Gastrocnemius medialis (tissue), 4 donors: ENCODE measurements around the gene HORMAD1. TPM values are rescaled to one million over a fixed set of nuclear protein-coding genes. Genes with fewer than 3 reads are reported as not detected.
"Not testable (repeated sequence)": the region's sequence is repeated elsewhere in the genome, so short reads cannot be mapped to it uniquely, and the experiment has no call there.

Experiments
- ATAC-seq, 2 donors: fragments of 150-250 bp; one replicate each; pipeline ENCODE4 v1.9.1; 2016
- DNase-seq, 2 donors: peaks; one replicate each; pipeline ENCODE4 v3.0.0-alpha.2; 2019
- H3K27ac ChIP-seq, 4 donors: fragments of 200-600 bp; sonication (generic); 1 replicate in 1 of 4; 2 replicates in 3 of 4; pipeline ENCODE4 v1.5.1; 2016 to 2018; ENCODE audit warnings: mild to moderate bottlenecking in 2 of 4, moderate library complexity in 1 of 4
- H3K27me3 ChIP-seq, 3 donors: fragments of 200-600 bp; sonication (generic) in 2 of 3; 1 replicate in 1 of 3; 2 replicates in 2 of 3; pipeline versions ENCODE4 v1.5.1 to v1.6.0; 2016 to 2019; ENCODE audit warnings: mild to moderate bottlenecking in 1 of 3, moderate library complexity in 1 of 3
- H3K36me3 ChIP-seq, 2 donors: fragments of 200-600 bp; sonication (generic) in 1 of 2; one replicate each; pipeline ENCODE4 v1.5.1; 2017 to 2018
- H3K4me1 ChIP-seq, 2 donors: fragments of 200-600 bp; sonication (generic) in 1 of 2; one replicate each; pipeline ENCODE4 v1.5.1; 2016 to 2017; ENCODE audit warnings: mild to moderate bottlenecking in 2 of 2
- H3K4me3 ChIP-seq, 4 donors: fragments of 200-600 bp; sonication (generic) in 3 of 4; 1 replicate in 1 of 4; 2 replicates in 3 of 4; pipeline ENCODE4 v1.5.1; 2016 to 2019; ENCODE audit warnings: mild to moderate bottlenecking in 2 of 4
- H3K9me3 ChIP-seq, 3 donors: fragments of 200-600 bp; sonication (generic) in 2 of 3; 1 replicate in 1 of 3; 2 replicates in 2 of 3; pipeline ENCODE4 v1.5.1; 2016 to 2019
- CTCF ChIP-seq, 5 experiments: fragments of 450-650 bp in 3 of 5; fragments of 200-600 bp in 2 of 5; sonication (generic) in 2 of 5; IDR thresholded peaks in 4 of 5; conservative IDR thresholded peaks in 1 of 5; 1 replicate in 4 of 5; 2 replicates in 1 of 5; pipeline ENCODE4 v1.5.1; 2016 to 2019; ENCODE audit warnings: antibody characterized with exemption in 5 of 5, mild to moderate bottlenecking in 3 of 5, moderate library complexity in 3 of 5
- POLR2A ChIP-seq, 2 donors: fragments of 450-650 bp; IDR thresholded peaks; one replicate each; pipeline ENCODE4 v1.6.1; 2017; ENCODE audit warnings: antibody characterized with exemption in 2 of 2, mild to moderate bottlenecking in 2 of 2, moderate library complexity in 2 of 2
- in situ Hi-C, 4 donors: fragments of 200-750 bp; cut with MboI; loops; one replicate each; pipeline versions ENCODE4 v1.15.0 to v1.8.0; 2017; ENCODE audit warnings: low sequenced_read_pairs in 4 of 4
- intact Hi-C: fragments of 100-400 bp; cut with DNase I; formaldehyde crosslinking; loops from one replicate; pipeline ENCODE4 v1.15.1; 2023; ENCODE audit warnings: low total_unique reads
- total RNA-seq, 4 donors: library from RNA; depleted of rRNA; stranded (reverse); fragments of >200 nt; gene quantifications; one replicate each; pipeline versions ENCODE4 v1.1.0 to v1.2.3, GENCODE V29; 2016

The HORMAD1 gene
- total RNA-seq, 4 donors from 2014 or later = 0.36 TPM; not detected in 3

GRCh38 chr1:150730130-150730721 lies 9.5 kb upstream of the HORMAD1 start:
- intact Hi-C loops = no loop called here
- no peak for ATAC-seq
- H3K9me3 ChIP-seq = no peaks in the 10 kb centered on the region
- no peak for TF ChIP-seq CTCF (IDR thresholded peaks at IDR 0.05 in 4 of 5, conservative IDR thresholded peaks at IDR 0.05 in 1 of 5)
- no peak for TF ChIP-seq POLR2A (IDR thresholded peaks at IDR 0.05)
- no peaks in the 10 kb centered on the region for H3K27me3 ChIP-seq
- no peak for DNase-seq
- H3K36me3 ChIP-seq = no peaks in the 10 kb centered on the region
- no peaks in the 10 kb centered on the region for H3K4me1 ChIP-seq
- no peak overlapping the region for H3K4me3 ChIP-seq
- no peak overlapping the region for H3K27ac ChIP-seq
- in situ Hi-C loops = no loop called here

GRCh38 chr1:150724336-150724735 lies 3.6 kb upstream of the HORMAD1 start:
- in situ Hi-C loops = no loop called here
- no peaks in the 10 kb centered on the region for H3K9me3 ChIP-seq
- DNase-seq (no peak), ATAC-seq (no peak)
- H3K4me3 ChIP-seq = no peak overlapping the region
- no peaks in the 10 kb centered on the region for H3K27me3 ChIP-seq
- no peak for TF ChIP-seq POLR2A (IDR thresholded peaks at IDR 0.05)
- TF ChIP-seq CTCF (IDR thresholded peaks at IDR 0.05 in 4 of 5, conservative IDR thresholded peaks at IDR 0.05 in 1 of 5) = no peak
- no peak overlapping the region for H3K27ac ChIP-seq
- intact Hi-C loops = no loop called here
- no peaks in the 10 kb centered on the region for H3K36me3 ChIP-seq
- H3K4me1 ChIP-seq = no peaks in the 10 kb centered on the region

- H3K27ac ChIP-seq = no peak overlapping the region
- in situ Hi-C loops = no loop called here
- H3K27me3 ChIP-seq = no peaks in the 10 kb centered on the region
- DNase-seq = no peak
- H3K9me3 ChIP-seq = no peaks in the 10 kb centered on the region
- intact Hi-C loops = no loop called here
- no peak for ATAC-seq
- H3K4me1 ChIP-seq = no peaks in the 10 kb centered on the region
- H3K36me3 ChIP-seq = no peaks in the 10 kb centered on the region
- TF ChIP-seq POLR2A (IDR thresholded peaks at IDR 0.05) (no peak), CTCF (IDR thresholded peaks at IDR 0.05 in 4 of 5, conservative IDR thresholded peaks at IDR 0.05 in 1 of 5) (no peak)
- no peak overlapping the region for H3K4me3 ChIP-seq
These were observed 597 bp downstream of the HORMAD1 start for GRCh38 chr1:150720098-150720497.

- no peaks in the 10 kb centered on the region for H3K4me1 ChIP-seq
- no peaks in the 10 kb centered on the region for H3K27me3 ChIP-seq
- TF ChIP-seq CTCF (IDR thresholded peaks at IDR 0.05 in 4 of 5, conservative IDR thresholded peaks at IDR 0.05 in 1 of 5) (no peak), POLR2A (IDR thresholded peaks at IDR 0.05) (no peak)
- no peak overlapping the region for H3K4me3 ChIP-seq
- H3K9me3 ChIP-seq = no peaks in the 10 kb centered on the region
- no peak overlapping the region for H3K27ac ChIP-seq
- no peaks in the 10 kb centered on the region for H3K36me3 ChIP-seq
- in situ Hi-C loops = no loop called here
- ATAC-seq (no peak), DNase-seq (no peak)
- intact Hi-C loops = no loop called here
These were observed 2.3 kb downstream of the HORMAD1 start for GRCh38 chr1:150718225-150718891.

GRCh38 chr1:150709031-150709430 lies 11.7 kb downstream of the HORMAD1 start:
- H3K4me1 ChIP-seq, DNase-seq, H3K9me3 ChIP-seq, H3K4me3 ChIP-seq, ATAC-seq, H3K27ac ChIP-seq, intact Hi-C loops, H3K27me3 ChIP-seq, in situ Hi-C loops, H3K36me3 ChIP-seq: not testable (repeated sequence)
